Inferior parietal cortex (tissue), 1 donor: ENCODE data around the gene CNTNAP2.

ENCODE experiments used
- DNase-seq: peaks from one replicate; pipeline ENCODE4 v3.0.0-alpha.2; 2016; ENCODE audit errors: extremely low spot score

The CNTNAP2 gene

DNA sequence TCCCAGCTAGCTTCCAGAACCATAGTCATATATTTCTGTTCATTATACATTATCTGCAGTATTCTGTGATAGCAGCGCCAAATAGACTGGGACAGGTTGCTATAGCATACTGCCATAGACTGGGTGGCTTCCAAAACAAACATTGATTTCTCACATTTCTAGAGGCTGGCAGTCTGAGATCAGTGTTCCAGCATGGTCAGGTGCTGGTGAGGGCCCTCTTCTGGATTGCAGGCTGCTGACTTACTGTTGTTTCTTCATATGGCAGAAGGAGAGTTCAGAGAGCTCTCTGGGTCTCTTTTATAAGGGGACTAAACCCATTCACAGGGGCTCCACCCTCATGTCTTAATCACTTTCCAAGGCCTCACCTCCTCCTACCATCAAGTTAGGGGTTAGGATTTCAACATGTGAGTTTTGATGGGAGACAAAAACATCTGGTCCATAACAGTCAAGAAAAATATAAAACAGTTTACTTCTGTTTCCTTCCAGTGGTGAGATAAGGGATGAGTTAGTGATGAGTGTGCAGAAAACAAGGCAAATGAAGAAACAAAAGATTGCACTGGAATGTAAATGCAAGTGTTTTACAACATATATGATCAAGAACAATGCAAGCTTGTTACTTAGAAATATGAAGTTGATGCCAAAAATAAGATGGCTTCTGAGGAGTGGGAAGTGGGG, 2074.9 kb downstream of the CNTNAP2 start:
- no peak for DNase-seq

DNA sequence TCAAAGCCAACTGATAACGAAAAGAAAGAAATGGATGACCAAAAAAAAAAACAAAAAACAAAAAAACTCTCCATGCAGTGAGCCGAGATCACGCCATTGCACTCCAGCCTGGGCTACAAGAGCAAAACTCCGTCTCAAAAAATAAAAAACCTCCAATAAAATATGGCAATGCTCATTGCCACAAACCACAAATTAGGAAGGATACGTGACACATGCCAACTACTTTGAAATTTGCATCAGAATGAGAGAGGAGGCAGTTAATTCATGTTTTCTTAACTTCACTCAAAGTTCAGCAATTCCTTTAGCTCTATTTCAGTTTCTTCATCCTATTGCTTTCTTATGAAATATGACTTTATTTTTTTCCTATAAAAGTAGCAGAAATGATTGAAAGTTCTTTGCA, 2075.9 kb downstream of the CNTNAP2 start:
- no peak for DNase-seq

DNA sequence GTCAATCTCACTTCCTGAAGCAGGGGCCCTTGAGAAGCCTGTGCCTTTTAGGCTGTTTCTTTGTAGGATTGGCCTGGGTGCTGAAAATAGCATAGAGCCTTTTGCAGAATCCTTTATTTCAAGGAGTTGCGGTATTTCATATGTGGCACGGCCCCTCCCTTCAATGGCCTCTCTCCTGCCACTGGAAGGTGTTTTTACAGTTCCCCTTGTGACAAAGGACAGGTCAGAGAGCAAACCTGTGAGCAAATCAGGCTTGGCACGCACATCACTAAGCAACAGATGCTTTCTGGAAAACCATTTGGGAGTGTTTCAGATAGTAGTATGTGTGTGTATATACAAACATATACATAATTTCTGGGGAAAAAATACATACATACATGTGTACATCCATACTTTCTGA, 2085.4 kb downstream of the CNTNAP2 start:
- DNase-seq, result no peak

DNA sequence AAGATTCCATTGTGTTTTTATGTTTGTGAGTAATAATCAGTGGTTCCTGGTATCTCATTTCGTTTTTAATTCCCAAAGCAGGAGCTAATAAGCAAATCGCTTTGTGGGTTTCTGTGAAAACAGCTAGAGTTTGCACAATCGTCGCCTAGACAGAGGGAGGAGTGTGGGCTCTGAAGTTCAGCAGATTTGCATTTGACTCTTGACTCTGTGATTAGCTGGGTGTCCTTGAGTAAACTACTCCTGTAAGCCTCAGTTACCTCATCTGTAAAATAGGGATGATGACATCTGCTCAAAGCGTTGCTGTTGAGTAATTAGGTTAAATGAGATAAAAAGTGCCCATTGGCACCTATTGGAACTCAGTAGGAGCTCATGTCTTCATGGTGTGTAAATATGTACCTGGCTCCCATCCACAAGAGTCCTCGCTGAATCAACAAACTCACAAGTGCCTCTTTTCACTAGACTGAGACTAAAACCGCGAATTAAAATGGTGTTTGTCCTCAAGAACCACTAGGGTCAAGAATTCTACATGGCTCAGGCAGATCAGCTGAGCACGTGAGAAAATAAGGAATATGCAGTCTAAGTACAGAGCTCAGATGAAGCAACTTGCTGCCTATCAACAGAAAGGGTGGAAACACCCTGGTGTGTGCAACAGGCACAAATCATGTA, 2088.2 kb downstream of the CNTNAP2 start:
- no peak for DNase-seq

DNA sequence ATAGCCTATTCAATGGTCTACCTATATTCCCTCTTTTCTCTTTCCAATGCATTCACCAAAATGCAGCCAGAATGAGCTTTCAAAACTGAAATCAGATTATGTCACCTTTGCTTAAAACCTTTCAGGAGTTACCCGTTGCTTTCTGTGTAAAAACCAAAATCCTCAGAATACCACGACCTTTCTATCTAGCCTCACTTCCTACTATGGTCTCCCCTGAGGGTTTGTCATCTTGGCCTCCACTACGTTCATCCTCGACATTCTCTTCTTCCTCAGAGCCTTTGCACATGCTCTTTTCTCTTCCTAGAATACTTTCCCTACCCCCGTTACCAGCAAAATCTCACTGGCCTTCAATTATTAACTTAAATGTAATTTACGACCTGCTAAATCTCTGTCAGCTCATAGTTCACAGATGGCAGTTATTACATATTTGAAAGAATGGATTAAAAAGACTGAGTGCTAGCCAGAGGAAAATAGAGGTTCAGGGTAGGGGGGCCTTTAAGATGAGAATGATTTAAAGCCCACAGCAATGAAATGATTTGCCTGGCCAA, 2093.1 kb downstream of the CNTNAP2 start:
- DNase-seq, result no peak

DNA sequence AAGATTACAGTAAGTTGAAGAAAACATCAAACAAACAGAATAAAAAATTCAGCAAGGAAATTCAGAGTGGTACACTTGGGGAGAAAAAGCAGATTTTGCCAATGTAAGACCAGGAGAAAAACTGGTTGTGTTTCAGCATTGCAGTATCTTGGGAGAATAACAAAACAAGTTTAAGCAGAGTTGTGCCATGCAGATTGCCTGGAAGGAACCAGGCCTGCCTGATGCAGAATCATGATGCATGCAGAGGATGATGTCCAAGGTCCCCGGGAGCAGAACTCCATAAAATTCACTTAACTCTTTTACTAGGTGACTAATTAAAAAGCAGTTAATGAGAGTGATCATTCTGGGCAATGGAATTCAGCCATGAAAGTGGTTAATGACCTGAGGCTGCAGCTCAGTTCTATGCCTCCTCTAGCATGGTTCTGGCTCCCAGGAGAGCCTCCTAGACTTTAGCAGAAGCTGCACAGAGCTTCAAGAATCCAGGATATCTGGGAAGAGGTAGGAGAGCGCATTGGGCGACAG, 2094.3 kb downstream of the CNTNAP2 start:
- DNase-seq, result no peak

DNA sequence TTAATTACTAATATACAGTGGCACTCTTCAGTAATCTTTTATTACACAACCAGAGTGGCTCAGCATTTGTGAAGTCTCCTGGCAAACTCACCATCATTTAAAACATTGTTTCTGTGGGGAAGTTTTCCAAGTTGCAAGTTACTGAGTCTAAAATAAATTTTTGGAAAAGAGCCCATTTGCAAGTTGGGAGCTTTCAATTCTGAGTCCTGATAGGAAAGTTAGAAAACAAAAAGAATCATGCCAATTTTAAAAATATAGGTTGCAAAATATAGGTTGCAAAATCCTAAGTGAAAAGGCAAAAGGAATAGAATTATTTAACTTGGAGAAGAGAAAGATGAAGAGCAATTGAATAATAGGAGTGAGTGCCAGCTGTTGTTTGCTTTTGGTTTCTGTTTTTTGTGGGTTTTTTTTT, 2095.1 kb downstream of the CNTNAP2 start:
- peak; percentile 65 for DNase-seq

DNA sequence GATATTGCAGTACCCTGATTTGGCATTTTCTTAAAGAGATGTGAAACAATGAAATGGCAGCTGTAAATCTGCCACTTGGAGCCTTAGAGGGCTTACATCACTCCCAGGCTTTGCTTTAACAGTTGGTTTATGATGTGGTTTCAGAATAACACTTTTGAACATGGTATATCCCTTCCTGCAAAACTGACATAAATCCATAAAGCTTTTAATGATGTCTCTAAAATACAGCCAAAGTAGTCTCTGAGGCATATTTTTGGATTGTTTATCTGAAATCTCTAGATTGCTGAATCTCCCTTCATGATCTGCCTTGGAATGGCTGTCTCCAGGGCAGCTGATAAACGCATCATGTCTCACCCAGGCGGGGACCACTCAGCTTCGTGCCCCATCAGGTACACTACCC, 2096.1 kb downstream of the CNTNAP2 start:
- peak; percentile 18 for DNase-seq

DNA sequence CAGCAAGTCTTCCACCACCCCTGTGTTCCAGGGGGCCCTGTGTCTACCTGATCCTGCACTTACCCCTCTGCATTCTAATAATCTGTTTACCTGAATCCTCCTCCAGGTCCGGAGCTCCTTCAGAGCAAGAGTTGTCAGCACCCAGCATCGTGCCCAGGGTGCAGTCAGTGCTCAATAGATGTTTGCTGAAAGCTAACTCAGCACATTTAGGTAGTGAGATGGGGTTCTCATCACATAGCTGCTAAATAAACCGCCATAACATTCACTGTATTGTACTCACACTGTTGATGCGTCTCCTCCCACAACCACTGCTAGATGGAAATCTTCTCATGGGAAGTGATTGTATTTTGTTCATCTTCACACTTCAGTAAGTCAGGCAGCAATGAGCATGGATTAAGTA, 2097.5 kb downstream of the CNTNAP2 start:
- no peak for DNase-seq

DNA sequence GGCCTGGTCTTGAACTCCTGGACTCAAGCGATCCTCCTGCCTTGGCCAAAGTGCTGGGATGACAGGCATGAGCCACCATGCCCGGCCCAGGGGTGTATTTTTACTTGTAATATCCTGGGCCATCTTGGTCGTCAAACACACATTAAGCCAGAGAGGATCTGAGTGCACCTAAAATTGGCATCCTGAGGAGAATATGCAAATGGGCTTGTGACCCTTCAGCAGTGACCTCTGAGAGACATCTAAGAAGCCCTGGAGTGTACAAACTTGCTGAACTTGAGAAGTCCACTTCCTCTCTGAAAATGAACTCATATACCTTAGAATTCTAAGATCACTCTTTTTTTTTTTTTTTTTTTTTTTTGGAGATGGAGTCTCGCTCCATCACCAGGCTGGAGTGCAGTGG, 2102.0 kb downstream of the CNTNAP2 start:
- no peak for DNase-seq

DNA sequence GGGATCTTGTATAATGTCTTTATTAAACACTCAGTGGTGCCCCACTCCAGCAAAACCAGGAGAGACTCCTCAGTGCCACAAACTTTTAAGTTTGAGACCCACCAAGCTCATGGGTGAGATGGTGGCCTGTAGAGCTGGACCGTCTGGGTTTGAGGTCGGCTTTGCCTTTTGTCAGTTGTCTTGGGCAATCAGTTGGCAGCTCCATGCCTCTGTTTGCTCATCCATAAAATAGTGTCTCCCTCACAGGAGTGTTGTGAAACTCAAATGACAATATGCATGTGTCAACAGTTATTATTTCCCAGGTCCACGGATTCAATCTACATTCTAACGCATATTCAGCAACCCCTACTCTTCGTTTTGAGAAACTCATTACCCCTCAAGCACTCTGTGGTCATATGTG, 2106.1 kb downstream of the CNTNAP2 start:
- DNase-seq, result no peak

DNA sequence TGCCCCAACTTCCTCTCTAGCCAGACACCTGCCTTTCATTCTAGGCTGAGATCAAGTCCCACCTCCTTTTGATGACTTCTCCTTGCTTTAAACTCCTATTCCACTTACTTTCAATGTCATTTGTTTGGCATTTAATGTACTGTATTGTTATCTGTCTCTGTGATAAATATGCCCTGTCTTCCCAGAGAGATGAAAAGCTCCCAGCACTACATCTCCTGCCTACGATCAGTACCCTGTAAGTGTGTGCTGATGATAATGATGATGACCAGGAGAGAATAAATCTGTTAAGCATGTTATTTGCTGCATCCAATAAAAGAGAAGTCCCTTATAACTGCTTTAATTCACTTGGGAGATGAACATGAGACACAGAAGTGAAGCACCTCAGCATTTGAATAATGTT, 2106.6 kb downstream of the CNTNAP2 start:
- no peak for DNase-seq

DNA sequence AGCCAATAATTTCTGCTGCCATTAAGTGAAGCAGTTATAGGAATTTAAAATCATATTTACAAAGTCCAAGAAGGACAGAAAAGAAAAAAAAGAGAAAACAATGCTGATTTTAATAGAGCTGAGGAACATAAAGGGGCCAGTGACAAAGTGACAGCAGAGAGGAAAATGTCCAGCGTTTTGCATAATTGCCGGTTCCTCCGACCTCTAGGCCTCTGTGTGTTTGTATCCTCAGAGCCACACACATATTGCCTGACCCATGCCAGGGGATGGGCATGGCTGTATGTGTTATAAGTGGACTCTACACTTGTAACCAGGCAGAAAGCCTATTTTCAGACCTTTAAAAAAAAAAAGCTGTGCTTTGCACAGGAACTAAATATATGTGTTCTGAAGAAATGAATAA, 2107.1 kb downstream of the CNTNAP2 start:
- DNase-seq, result no peak

DNA sequence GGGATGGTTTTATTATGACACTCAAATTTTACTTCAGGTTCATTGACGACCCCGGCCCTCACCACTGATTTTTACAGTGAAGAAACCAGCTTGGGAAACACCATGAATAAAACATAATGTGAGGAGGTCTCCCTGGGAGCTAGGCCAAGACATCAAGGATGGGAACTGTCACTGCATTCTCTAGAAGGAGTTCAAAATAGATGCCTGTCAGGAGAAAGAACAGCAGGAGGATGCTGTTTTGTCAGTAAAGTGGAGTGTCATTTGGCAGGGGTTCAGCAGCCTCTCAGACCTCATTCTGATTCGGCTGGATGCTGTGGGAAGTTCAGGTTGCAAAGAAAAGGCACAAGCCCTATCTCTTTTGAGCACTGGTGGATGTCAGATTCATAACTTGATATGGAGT, 2113.7 kb downstream of the CNTNAP2 start:
- peak; percentile 36 for DNase-seq

DNA sequence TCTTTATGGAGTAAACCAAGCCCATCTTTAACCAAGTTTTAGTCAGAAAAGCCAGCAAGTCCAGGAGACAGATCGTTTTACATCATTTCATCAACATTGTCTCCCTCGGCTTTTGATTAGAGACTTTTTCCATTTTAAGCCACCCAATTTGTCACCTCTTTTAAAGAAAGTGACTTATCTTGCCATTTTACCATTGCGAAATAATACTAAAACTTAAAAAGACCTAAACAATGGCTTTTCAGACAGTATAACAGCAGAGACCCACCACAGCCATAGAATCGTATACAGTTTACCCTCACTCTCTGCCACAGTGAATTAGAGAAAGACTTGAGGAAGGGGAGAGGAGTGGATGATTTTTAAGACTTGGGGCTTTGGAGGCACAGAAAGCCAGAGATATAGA, 2114.3 kb downstream of the CNTNAP2 start:
- DNase-seq, result no peak

DNA sequence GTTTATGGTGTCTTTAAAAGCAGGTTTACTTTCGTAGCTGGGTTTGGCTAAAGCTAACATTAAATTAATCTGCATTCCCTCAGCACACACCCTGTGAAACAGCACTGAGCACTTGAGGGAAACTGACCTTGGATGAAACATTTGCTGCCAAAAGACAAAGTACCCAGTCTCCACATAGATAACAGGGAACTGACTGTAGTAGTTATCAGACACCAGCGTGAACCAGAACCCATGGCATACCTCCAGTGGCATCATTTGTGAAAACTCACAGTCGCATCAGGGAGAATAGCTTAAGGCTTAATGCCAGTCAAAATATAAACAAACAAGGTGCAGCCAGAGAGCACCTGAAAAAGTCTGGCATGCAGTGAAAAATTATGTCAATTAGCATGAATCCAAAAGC, 2116.2 kb downstream of the CNTNAP2 start:
- DNase-seq, result no peak

DNA sequence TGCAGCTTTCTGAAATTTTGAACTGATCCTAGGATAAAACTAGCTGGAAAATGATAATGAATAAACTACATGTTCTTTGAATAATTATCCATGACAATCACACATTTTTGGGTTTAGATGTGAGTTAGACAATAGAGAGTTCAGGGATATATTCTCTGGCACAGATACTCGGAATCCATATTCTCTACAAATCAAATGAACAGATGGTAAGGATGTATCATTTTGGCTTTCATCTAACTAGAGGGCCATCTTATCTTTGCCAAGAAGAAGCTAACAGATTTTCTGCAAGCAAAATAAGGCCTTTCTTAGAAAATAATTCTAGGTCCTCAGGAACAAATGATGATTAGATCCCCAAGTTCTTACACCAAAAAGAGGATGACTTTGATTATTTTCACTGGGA, 2118.1 kb downstream of the CNTNAP2 start:
- peak; percentile 61 for DNase-seq

DNA sequence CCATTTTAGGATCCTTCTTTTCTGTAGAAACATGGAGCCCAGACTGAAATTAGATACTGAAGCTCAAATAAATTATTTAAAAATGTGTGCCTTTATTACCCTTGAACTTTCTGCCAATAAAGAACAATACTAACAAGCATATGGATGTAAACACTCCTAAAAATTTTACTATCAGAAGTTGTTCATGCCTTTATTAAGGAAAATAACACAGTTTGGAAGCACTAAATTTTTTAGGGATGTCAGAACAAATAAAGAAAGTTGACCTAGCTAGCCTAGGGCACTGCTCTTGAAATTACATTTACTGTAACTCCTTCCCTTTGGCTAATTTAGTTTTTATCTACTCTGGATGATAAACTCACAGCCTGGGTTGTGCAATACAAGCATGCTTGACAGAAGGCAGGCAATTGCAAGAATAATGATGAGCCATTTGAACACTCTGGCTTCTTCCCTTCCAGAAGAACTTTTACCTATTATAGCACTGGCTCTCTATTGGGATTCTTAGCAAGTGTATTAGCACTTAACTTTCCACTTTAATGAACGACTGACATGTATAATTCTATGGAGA, 2122.2 kb downstream of the CNTNAP2 start:
- DNase-seq, result no peak

DNA sequence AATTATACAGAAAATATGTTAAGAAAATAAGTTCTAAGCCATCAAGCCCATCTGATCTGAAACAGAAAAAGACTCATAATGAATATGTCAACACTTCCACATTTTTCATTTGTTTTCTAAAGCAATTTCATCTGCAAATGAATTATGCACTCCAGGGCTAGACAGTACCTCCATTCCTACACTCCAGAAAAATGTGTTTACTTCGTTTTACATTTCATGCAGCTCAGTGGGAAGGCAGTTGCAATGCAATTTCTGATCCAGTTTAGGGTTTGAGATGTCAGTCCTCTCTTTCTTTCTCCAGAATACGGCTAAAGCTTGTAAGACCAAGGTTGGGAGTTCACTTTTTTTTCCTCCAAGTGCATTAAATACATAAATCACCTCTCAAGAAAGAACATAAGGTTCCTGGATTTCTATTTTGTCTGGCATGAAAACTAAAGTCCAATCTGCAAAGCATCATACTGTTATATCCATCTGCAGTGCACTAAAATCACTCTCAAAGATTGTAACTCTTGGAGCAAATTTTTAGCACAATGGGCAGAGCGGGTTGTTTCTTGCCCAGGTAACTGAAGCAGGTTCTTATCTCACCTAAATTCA, 2125.2 kb downstream of the CNTNAP2 start:
- no peak for DNase-seq

DNA sequence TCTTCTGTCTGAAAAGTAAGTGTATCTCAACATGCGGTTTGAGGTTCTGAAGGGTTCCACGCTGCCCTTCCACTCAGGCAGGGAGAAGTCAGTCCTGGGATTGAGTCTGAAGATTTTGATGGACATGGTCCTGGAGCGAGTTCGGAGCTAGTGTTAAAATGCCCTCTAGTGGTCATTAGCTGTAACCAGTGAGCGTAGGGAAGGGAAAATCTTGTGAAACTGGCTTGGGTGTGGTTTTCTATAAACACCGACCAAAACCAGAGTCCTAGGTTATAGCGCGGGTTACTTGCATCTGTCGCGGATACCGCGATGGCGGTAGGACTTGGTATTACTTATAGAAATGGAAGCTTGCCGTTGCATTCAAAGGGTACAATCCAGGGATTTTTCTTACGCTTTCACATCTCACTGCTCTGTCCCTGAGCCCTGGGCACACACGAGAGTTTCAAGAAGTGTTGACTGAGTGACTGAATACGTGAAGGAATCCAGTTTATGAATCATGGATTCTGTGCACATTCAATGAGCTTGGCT, 2125.8 kb downstream of the CNTNAP2 start:
- DNase-seq, result peak; percentile 82

DNA sequence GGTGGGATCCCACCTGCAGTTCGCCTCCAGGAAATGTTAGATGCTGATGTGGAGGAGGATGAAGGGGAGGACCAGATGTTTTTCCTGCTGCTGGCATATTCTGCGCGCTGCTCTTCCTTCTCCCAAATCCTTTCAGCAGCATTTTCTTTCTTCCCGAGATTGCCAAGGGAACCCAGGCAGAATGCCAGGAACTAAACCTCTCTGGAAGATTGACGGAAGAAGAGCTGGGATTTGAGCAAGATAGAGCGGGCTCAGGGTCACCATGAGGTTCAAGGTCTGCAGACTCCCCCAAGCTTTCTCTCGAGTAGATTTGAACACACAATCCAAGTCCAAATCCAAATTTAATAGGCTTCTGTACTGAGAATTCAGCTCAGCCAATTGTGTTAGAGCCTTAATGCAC, 2128.8 kb downstream of the CNTNAP2 start:
- DNase-seq, result no peak

DNA sequence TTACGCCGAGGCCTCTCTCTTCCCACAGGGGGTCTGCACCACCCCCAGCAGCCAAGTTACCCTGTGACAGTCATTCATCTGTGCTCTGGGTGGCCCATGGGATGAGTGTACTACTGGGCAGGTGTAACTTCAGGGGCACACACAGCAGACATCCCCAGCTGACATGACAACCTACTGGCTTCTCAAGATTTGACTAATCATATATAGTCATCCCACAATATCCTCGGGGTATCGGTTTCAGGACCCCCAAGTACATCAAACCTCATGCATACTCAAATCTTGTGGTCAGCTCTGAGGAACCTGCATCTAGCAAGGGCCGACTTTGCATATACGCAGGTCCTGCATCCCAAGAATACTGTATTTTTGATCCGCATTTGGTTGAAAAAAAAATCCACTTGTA, 2137.0 kb downstream of the CNTNAP2 start:
- no peak for DNase-seq
